HG03175 (cell line): ENCODE data around the gene KIAA0513.

Experiments used
- ATAC-seq: cut with Tn5 transposase; IDR thresholded peaks from one replicate; pipeline ENCODE4 v1.9.1; 2021; ENCODE audit warnings: mild to moderate bottlenecking, moderate library complexity; ENCODE audit not compliant: unreplicated experiment

KIAA0513 gene

DNA sequence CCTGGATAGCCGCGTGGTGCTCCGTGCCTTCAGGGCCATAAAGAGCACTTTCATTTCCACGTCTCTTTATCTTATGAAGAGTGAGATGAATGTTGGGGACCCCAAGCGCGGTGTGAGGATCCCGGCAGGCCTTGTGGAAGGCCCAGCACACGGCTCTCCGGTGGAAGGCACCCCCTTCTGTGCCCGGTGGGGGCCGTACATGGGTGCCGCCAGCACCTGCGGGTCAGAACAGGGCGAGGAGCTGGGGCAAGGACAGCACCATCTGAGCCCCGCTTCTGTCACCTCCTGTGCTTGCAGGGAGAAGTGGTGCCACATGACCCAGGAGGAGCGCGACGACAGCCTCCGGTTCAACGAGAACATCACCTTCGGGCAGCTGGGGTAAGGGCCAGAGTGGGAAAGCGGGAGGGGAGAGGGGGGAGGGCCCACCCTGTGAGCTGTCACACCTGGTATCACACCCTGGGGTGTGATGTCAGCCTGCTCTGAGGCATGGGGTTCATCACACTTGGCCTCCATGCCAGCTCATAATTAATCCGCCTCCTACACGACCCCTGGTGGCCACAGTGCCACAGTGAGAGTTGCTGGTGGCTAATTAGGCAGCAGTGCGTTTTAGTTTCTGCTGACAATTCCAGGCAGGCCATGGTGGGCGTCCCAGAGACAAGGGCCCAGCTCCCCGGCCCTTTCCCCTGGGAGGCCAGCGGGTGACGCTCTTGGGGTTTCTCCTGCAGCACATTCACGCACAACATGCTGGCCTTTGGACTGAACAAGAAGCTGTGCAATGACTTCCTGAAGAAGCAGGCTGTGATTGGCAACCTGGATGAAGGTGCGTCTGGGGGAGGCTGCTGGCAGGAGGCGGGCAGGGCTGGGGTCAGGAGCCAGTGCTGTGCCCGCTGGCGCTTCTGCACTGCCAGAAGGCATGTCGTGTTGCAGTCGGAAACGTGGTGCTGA, 59.0 kb downstream of the KIAA0513 start:
- ATAC-seq, result peak; percentile 67

DNA sequence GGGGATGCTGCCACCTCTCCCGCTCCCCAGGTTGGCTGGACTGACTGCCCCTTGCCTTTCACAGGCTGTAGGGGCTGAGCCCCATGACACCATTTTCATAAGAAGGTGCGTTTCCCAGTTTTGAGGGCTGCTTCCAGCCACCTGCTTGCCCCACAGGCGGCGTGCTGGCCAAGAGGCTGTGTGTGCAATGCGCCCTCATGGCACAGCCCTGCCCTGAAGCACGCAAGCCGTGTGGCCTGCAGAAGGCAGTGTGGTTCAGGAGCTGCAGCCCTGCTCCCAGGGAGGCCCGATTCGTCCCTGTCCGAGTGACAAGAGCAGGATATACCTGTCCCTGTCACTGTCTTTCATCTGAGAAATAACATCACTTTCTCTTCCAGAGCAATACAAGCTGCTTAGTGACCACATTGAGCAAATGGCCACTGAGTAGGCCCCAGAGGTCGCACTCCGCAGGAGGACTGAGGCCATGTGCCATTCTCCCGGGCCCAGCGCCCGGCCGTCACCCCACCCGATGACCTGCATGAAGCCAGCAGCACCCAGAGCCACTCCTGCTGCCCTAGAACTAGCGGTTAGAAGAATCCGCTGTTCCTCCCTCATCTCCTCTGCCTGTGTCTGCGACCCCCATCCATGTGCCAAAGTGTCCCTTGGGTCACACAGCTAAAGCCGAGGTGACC, 60.4 kb downstream of the KIAA0513 start:
- no peak for ATAC-seq

DNA sequence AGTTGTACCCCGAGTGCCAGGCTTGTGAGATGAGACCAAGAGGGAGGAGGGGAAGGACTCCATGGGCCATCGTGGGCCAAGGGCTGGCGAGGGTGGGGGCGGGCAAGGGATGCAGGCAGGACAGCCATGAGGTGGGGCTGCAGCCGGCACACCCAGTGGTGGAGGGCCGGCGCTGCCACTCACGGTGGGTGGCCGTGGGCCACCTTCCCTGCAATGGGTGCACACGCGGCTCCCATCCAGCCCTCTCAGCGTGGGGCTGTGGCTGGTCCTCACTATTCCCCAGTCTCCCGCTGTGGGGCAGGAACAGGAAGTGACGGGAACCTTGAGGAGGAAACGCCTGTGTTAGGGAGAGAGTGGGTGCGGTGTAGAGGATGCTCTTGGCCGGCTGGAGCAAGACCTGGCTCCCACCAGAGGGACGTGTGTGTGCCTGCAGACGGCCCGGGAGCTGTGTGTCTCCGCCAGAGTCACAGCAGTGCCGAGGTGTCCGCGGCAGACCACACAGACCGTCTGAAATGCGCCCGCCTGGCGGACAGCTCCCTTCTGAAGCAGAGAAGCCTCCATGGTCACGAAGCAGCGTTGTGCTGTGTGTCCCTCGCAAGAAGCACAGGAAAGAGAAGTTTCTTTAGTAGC, 61.1 kb downstream of the KIAA0513 start:
- no peak for ATAC-seq

DNA sequence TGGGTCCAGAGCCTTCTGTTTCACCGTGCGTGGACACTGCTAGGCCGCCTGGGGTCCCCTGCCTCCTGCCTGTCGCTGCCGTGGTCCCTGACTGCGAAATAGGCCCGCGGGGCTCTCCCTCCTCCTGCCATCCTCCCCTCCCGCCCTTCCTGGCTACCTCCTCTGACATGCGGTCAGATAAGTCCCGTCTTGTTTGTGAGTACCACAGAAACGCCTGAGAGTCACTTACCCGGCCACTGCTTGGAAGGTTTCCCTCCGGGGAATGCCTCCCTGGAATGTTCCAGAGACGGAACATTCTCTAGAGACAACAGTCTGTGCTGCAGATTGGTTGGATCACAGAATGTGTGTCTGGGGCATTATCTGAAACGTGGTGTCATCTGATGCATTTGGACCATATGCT, 61.9 kb downstream of the KIAA0513 start:
- ATAC-seq, result no peak

DNA sequence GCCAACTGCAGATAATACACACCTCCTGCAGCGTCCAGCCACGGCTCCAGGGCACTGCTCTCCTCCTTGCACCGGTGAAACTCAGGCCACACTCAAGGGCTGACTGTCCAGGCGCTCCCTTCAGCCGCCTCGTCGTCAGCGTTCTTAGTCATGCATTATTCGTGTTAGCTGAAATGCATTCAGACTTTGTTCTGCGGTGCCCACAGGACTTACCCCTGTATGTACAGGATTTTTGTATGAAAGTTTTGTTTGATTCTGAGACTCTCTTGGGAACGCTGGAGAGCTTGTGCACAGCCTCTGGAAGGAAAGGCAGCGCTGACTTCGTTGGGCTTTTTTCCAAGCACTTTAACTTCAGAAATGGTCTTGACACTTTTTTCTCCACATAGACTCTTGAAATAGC, 62.6 kb downstream of the KIAA0513 start:
- ATAC-seq, result no peak

DNA sequence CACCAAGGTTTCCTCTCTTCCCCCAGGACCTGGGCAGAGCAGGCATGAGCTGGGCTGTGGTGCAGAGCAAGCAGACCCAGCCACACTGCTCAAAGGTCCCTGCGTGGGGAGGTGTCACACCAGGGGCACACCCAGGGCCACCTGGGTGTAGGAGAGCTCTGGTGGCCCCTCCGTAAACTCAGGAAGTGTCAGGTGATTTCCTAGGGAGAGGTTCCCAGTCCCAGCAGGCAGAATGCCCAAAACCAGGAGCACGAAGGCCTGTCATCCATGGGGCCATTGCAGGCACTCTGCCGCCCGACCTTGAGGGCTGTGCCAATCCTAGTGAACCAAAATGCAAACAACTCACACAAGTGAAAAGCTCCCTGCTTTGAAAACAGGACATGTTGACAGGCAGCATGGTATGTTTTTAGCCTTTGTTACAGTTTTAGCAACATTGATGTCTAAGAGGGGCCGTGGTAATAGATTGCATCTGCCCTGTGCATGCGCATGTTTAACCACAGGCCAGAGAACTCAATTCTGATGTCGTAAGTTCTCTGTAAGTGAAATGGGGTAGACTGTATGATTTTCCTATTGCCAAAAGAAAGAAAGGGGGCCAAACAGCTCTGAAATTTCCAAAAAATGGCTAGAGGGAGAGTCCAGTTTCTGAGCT, 63.4 kb downstream of the KIAA0513 start:
- no peak for ATAC-seq

DNA sequence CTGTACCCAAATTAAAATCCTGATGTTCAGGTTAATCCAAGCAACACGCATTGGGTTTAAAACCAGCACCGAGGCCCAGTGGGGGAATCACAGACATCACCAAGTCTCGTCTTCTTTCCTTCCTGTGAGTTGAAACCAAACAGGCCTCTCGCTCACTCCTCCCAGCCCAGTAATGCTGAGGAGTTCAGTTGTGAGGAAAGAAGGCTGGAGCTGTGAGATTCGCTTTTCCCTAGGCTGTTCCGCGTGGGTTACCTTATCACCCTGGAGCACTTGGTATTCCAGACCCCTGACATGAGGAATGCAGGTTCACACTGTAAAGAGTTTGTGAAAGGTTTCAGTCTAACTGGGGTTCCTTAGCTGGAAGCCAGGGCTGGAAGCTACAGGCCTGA, 63.9 kb downstream of the KIAA0513 start:
- no peak for ATAC-seq

DNA sequence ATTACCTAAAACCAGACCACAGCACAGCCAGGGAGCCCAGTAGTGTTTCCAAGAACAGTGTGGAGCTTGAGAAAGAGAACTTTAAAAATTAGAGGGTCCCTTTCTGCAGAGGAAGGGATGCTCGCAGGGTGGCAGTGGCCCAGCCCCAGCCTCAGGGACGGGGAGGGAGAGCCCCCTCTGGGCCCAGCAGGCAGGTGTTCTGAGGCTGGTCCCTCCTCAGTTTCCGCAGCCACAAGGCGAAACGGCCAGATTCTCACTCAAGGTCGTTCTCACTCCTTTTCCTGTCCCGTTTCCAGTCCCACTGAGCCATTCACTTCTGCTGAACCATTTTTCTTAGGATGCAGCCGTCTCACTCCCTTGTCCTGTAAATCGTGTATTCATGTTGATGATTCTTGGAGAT, 64.7 kb downstream of the KIAA0513 start:
- no peak for ATAC-seq

DNA sequence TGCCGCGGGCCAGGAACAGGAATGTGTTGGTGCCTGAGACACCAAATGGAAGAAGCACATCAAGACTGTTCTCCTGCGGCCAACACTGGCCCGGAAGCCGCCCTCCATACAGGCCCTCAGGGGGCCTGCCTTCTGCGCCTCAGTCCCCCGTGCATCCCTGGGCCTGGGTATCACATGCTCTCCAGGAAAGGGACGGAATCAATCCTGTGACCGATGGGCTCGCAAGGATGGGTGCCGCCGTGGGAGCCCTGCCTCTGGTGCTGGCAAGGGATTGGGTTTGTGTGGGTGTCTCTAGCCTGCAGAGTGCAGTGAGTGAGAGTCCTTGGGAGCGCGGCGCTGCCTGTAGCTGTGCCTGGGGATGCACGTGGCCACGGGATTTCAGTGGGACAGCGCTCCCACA, 65.3 kb downstream of the KIAA0513 start:
- no peak for ATAC-seq

DNA sequence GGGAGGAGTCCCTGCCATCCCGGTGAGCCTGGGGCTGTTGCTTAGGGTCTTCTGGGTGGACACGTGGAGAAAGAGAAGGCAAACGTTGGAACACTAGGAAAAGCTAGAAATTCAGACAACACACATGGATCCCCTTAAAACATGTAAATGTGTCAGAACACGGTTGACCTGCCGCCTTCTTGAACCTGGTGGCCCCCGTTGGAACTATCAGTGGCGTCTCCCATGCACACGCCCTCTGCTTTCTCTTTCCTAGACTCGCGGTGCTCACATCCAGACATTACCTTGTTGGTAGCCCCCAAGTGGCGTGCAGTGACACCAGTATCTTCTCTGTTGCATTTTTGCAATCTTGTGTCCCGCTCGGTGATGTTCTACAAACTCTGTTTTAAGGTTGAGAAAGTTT, 66.1 kb downstream of the KIAA0513 start:
- ATAC-seq, result no peak

DNA sequence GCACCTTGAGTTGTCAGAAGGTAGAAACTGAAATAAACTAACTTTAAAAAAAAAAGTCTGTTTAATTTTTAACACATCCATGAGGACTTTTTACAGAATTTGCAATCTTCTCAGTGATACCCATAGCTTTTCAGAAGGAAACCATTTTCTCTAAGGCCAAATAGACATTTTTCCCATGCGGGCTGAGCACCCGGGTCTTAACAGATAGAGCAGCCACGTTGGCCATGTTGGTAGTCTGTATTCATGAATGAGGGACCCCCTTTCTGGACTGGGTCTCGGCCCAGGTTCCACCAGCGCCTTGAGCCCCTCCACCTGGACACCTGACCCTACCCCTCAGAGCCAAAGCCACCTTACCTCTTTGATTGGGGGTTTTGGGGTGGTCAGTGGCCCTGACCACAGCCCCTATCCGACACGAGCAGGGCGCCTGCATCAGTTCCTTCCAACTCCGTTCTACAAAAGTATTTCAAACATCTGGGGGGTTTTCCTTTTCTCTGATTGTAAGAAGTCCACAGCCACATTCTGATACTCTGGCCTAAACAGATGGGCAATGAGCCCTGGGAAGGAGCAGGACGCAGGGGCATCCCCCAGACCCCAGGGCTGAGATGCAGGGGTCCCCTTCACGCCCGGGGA, 66.7 kb downstream of the KIAA0513 start:
- ATAC-seq, result no peak

DNA sequence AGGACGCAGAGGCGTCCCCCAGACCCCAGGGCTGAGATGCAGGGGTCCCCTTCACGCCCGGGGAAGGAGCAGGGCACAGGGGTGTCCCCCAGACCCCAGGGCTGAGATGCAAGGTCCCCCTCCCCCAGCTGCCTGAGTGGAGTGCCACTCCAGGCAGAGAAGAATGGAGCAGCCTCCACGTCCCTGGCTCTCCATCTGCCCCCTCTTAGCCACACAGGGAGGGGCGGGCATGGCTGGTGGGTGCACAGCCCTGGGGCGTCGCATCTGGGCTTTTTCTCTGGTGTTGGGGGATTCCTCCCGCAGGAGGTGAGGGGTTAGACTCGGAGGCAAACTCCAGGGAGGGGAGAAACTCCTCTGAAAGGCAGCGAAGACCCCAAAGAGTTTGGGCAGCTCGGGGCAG, 67.2 kb downstream of the KIAA0513 start:
- no peak for ATAC-seq

DNA sequence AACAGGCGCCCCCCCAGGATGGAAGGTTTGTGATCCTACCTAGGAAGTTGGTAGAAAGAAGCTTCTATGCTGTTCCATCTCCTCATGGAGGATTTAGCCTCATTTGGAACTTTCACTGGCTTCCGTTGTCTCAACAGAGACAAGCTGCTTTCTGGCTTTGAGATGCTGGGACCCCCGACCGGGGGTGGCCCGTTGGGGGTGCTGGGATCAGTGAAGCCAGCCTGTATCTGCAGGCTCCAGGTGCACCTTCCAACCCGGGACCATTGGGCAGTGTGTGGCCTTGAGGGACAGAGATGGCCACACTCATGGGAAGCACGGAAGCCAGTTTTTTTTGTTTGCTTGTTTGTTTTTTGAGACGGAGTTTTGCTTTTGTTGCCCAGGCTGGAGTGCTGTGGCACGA, 69.3 kb downstream of the KIAA0513 start:
- no peak for ATAC-seq

DNA sequence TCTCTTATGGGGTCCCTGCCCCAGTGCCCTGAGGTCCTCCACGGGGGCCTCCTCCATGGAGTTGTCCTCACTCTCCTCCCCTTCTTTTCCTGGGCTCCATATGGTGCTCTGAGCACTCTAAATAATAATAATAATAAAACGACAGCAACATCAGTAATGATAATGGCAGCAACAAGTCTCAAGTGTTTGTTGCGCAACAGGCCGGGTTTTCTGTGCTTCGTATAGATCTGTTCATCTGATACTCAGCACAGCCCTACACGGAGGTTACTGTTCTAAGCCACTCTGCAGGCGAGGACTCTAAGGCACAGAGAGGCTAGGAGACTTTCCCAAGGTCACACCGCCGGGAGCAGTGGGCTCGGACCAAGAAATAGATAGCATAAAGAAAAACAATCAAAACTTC, 71.0 kb downstream of the KIAA0513 start:
- ATAC-seq, result no peak

DNA sequence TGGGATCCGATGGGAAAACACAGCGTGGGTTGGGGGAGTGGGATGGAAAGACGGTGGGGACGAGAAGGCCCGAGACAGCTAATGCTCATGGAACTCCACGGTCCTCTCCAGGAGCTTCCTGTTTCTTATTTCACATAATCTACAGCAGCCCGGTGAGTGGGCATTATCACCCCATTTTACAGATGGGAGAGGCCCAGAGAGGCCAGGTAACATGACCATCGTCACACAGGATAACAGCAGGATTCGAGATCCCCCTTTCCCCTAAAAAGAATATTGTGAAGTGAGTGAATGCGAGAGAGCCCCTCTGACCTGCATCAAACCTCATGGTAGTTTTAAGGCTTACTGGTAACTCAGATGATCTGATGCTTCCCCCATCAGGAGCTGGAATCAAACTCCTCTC, 72.7 kb downstream of the KIAA0513 start:
- ATAC-seq, result no peak

DNA sequence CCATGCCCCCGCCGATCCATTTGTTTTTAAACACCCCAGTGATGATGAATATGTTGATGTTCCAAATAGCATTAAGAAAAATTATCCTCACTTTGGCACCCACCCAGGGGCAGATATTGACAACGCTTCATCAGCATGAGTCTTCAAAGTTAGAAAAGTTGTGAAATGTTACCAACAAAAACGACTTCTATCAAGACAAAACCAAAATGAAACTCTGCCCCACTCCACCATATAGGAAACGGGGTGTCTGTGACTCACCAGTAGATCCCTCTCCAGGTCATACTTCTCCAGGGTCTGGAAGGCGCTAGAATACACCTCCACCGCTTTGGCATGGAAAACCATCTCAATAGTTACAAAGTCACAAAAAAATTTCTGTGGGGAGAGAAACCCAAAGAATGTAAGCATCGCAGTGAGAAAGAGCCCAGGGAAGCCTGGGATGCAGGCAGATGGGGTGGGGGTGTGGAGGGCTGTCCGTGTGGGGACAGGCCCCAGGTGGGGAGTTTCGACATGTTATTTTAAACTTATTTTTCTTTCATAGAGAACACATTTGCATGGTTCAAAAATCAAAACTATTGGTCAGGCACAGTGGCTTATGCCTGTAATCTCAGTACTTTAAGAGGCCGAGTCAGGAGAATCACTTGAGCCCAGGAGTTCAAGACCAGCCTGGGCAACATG, 74.5 kb downstream of the KIAA0513 start:
- ATAC-seq, result no peak

DNA sequence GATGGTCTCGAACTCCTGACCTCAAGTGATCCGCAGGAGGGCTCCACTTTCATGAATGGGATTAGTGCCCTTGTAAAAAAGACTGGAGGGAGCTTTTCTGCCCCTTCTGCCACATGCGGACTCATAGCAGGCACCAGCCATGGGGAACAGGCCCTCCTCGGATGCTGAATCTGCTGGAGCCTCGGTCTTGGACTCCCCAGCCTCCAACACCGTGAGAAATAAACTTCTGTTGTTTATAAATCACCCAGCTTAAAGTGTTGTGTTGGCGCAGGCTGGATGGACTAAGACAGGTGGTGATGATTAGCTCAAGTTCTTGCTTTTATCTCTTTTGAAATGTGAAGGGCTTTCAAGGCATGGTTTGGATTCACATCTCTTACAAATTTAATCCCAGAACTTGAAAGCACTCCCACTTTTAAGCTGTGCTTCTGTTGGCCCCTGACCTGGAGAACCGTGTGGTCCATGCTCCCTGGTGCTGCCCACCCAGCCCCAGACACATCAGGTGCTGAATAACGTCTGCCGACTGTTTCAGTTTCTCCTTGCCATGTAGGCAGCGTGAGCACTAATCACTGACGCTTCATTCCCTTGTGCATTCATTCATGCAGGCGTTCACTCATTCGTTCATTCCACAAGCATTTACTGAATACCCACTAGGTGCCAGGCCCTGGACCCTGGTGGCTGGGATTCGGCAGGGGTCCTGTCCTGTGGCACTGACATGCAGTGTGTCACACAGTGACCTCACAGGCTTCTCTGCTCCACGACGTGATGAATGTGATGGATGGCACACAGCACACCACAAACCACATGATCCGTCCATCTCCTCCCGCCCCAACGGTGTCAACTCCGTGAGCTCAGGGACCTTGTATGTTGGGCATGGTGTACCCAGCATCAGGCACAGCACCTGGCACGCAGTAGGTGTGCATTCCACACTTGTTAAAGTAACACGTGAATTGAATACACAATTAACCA, 75.8 kb downstream of the KIAA0513 start:
- no peak for ATAC-seq

DNA sequence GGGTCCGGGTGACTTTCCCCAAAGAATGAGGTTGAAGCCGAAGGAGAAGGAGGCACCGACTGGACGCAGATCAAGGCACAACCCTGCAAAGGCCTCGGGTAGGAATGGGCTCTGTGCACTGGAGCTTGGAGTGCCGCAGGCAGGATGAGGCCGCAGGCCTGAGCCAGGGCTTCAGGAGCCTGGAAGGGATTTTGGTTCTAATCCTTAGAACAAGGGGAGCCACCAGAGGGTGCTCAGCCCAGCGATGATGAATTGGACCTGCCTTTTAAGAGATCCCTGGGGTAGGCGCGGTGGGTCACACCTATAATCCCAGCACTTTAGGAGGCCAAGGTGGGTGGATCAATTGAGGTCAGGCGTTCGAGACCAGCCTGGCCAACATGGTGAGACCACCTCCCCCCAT, 76.6 kb downstream of the KIAA0513 start:
- ATAC-seq, result no peak

DNA sequence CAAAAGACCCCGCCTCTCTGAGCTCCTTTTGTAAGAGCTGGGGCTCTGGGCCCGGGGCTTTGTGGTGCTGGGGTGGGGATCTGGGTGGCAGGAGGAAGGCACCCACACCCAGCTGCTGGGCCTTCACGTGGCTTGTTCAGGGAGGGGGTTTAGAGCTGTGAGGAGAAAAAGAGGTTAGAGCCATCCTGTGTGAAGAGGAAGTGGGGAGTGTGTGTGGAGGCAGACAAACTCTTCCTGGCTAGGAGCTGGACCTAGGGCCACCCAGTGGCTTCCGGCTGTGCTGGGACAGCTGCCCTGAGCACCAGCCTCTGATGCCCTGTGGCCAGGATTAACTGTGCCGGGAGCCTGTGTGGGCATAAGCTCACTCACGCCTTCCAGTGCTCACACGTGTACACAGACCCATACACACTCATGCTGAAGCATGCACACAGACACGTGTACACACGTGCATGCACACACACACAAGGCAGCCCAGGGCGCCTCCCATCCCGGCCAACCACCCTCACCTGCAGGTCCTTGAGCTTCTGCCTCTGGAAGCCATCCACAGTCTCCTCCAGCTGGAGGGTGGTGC, 77.3 kb downstream of the KIAA0513 start:
- ATAC-seq, result peak; percentile 72
